NCI-H187 treated with DMSO at 0.1 percent for 48 hours (cell line): ENCODE results near the gene GTSE1.

Experiments used
- DNase-seq: peaks from one replicate; lab custom pipeline; 2025; lab: John Stamatoyannopoulos, UW

The GTSE1 gene

GRCh38 chr22:46352276-46352675 lies 55.6 kb downstream of the GTSE1 start:
- DNase-seq: no peak

DNA sequence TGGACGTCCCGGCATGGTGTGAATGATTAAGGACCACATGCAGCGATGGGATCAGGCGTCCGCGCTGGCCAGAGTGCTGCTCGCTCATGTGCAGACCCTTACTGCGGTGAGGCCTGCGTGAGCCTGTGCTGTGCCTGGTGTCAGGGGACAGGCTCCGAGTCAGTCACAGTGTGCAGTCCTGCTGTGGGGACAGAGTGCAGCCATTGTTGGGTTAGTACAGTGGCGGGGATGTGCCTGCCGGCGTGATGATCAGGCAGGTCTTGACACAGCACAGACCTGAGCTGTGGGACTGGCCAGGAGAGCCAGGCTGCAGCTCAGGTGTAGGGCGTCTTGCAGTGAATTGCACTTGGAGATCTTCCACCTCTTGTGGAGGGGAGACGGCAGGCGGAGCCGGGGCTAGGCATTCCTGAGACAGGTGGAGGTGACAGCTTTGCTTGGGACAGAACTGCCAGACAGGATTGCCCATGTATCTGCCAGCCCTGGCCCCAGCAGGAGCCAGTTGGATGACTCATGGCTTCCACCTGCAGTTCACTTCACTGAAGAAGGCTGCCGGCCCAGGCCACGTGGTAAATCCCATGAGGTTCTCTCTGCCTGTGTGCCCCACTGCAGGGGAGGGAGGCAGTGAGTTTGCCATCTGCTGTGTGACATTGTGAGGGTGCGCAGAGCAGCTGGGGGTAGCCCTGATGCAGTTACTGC lies 56.2 kb downstream of the GTSE1 start:
- no peak for DNase-seq

GRCh38 chr22:46353483-46354105 lies 56.9 kb downstream of the GTSE1 start:
- no peak for DNase-seq

GRCh38 chr22:46354176-46354992 lies 57.7 kb downstream of the GTSE1 start:
- DNase-seq: no peak

- no peak for DNase-seq
These were observed 58.3 kb downstream of the GTSE1 start for GRCh38 chr22:46354993-46355305.

DNA sequence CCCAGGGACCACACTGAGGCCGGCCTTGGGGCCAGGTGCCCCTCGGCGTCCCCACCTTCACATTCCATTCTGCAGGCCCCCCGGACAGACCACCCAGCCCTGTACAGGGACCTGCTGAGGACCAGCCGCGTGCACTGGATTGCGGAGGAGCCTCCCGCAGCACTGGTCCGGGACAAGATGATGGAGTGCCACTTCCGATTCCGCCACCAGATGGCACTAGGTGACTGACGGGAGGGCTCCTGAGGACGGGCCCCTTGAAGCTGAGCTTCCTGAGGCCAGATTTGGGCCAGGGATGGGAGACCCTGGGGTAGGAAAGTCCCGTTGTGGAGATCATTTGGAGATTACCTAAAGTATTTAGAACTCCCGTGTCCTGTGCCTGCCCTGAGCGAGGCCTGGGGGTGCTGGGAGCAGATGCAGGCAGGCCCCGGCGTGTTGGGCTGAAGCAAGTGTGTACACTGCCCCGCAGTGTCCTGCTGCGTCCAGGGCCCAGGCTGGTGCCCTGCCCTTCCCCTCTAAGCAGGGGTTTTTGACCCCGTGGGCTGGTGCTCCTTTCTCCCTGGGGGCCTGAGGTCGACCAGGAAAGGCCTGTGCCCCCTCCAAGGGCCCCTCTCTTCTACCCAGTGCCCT lies 58.8 kb downstream of the GTSE1 start:
- DNase-seq: no peak

- no peak for DNase-seq
These were observed 59.4 kb downstream of the GTSE1 start for GRCh38 chr22:46355996-46356471.

- DNase-seq: no peak
These were observed 60.1 kb downstream of the GTSE1 start for GRCh38 chr22:46356496-46357480.

- no peak for DNase-seq
These were observed 61.2 kb downstream of the GTSE1 start for GRCh38 chr22:46357711-46358520.

- DNase-seq: no peak
These were observed 62.1 kb downstream of the GTSE1 start for GRCh38 chr22:46358766-46359165.

DNA sequence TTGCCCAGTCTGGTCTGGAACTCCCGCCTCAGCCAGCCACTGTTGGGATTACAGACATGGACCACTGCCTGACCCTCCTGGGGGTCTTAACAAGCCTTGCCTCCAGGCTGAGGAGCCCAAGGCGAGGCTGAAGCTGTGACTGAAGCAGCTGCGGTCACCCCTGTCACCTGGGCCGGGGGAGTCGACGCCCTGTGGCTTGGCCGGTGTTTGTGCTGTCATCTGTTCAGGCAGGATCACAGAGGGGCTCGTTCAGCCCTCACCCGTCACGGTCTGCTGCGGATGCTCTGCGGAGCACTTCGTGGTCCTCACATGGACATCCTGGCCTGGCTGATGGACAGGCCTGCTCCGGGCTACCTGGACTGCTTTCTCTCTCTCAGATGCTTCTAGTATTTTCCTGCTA lies 62.7 kb downstream of the GTSE1 start:
- DNase-seq: no peak

DNA sequence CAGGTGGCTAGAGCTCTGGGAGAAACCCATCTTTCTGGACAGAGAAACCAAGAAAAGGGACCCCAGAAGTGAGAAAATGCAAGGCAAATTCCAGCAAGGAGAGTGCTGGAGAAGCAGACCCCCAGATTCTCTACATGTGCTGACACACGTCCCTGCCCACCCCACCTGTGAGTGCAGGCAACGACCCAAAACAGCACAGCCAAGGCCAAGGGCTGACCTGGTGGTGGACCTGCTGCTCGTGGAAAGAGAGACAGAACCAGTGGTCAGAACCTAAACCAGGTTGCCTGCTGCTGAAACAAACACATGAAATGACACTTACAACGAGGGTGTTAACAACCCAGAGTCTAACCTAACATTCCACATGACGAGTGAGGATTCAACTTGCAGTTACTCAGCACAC lies 63.4 kb downstream of the GTSE1 start:
- no peak for DNase-seq

DNA sequence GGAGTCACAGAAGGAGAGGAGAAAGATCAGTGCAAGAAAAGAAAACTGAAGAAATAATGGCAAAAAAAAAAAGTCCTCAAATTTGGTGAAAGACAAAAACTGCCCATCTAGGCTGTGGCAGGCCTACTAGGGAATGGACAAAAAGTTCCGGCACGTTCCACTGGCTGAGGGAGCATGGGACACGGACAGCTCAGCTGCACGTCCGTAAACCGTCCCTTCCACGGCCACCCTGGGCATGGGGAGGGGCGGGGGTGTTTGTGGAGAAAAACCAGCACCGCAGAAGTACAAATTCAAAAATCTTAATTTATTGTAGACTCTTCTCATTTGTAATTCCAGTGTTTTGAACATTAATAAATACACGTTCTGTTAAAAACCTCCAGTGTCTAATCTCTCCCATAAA lies 64.2 kb downstream of the GTSE1 start:
- DNase-seq: no peak

- DNase-seq: no peak
These were observed 65.1 kb downstream of the GTSE1 start for GRCh38 chr22:46361826-46362202.

GRCh38 chr22:46362203-46362933 lies 65.7 kb downstream of the GTSE1 start:
- DNase-seq: no peak

DNA sequence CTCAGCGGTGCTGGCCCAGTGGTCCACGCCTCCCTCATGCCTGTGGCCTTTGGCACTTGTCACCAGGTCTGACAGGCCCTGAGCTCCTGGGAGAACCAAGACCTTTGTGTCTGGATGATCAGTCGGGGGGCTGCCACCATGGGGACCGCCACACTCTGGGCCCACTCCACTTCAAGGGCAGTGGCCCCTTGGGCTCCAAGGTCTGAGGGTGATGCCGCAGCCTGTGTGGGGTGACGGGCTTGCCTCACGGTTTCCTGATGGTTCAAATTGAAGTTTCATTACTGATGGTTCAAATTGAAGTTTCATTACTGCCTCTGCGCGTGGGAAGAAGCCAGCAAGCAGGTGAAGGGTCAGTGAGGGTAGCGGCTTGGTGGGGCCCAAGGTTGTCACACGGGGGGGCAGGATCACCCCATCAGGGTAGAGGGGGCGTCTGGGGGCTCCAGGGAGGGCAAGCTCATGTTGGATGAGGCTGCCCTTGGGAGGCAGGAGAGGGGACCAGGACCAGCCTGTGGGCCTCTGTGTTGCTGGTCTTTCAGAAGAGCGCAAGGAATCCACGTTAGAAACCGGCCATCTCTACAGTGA lies 66.4 kb downstream of the GTSE1 start:
- DNase-seq: no peak

DNA sequence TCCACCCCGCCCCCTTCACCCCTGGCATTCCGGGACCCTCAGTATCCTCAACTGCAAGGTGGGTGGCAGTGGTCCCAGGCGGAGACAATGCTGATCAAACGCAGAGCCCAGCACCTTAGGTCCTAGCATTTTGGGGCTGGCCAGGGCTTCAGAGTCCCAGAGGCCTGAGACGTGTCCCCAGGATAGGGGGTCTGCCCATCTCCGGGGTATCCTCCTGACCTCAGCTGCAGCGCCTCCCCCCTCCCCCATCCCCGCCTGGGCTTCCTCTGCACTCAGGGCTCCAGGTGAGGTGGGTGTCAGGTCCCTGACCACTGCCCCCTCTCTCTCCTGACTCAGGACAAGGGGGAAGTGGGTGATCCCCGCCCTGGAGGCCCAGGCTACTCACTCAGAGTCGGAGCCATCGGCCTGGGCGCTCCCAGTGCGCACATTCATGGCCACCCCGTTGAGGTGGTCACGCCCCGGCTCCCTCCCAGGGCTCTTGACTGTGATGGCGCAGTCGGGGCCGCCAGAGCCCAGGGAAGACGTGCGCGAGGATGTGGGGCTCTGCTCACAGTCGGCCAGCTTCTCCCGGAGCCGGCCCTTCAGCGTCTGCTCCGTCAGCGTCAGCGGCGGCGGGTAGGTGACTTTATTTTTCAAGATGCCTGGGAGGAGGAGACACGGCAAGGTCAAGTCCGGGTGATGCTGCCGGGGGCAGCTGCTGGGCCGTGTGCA lies 67.1 kb downstream of the GTSE1 start:
- no peak for DNase-seq

- no peak for DNase-seq
These were observed 67.9 kb downstream of the GTSE1 start for GRCh38 chr22:46364341-46365165.
